Hematopoietic multipotent progenitor cell (in vitro differentiated cells): ENCODE measurements around the gene SUMF2. TPM values are rescaled to one million over a fixed set of nuclear protein-coding genes. Genes with fewer than 3 reads are reported as not detected.
"Not testable (repeated sequence)": the region's sequence is repeated elsewhere in the genome, so short reads cannot be mapped to it uniquely, and the experiment has no call there.

Source experiments
- DNase-seq, 3 donors: peaks; one replicate each; pipeline ENCODE4 v3.0.0-alpha.2; 2011 to 2015; ENCODE audit warnings: low read depth in 2 of 3, low spot score in 2 of 3
- total RNA-seq: library from RNA; depleted of rRNA; stranded (reverse); fragments of >200 nt; gene quantifications from one replicate; pipeline ENCODE4 v1.2.3, GENCODE V29; 2012

The SUMF2 gene
- total RNA-seq: 135 TPM

GRCh38 chr7:56063882-56064625 lies at the start of gene SUMF2:
Gene SUMF2, plus strand, starts transcription at chr7:56064286. Its CDS starts 26 bp downstream, at chr7:56064312.
- peak; percentile 89 to 91 (median 89) for DNase-seq

- DNase-seq: not testable (repeated sequence)
These were observed 47.1 kb upstream of the SUMF2 start for GRCh38 chr7:56017015-56017414.

GRCh38 chr7:56019501-56019900 lies 44.6 kb upstream of the SUMF2 start:
- DNase-seq: no peak

GRCh38 chr7:56023500-56023899 lies 40.6 kb upstream of the SUMF2 start:
- no peak for DNase-seq

- no peak for DNase-seq
These were observed 37.5 kb upstream of the SUMF2 start for GRCh38 chr7:56026538-56026937.

- no peak for DNase-seq
These were observed 35.0 kb upstream of the SUMF2 start for GRCh38 chr7:56028942-56029630.

GRCh38 chr7:56030340-56030739 lies 33.7 kb upstream of the SUMF2 start:
- DNase-seq: no peak

GRCh38 chr7:56031556-56031955 lies 32.5 kb upstream of the SUMF2 start:
- not testable (repeated sequence) for DNase-seq

GRCh38 chr7:56032578-56032977 lies 31.5 kb upstream of the SUMF2 start:
- DNase-seq: not testable (repeated sequence)

- DNase-seq: peak; percentile 31 to 79 (median 77)
These were observed 30.2 kb upstream of the SUMF2 start for GRCh38 chr7:56033671-56034432.

GRCh38 chr7:56040730-56041129 lies 23.4 kb upstream of the SUMF2 start:
- no peak for DNase-seq

- DNase-seq: not testable (repeated sequence)
These were observed 18.3 kb upstream of the SUMF2 start for GRCh38 chr7:56045758-56046157.

- DNase-seq: no peak
These were observed 17.2 kb upstream of the SUMF2 start for GRCh38 chr7:56046721-56047445.

GRCh38 chr7:56047446-56048116 lies 16.5 kb upstream of the SUMF2 start:
- DNase-seq: not testable (repeated sequence)

GRCh38 chr7:56048245-56048644 lies 15.8 kb upstream of the SUMF2 start:
- no peak for DNase-seq

- DNase-seq: not testable (repeated sequence)
These were observed 15.3 kb upstream of the SUMF2 start for GRCh38 chr7:56048763-56049162.

GRCh38 chr7:56051053-56051338 lies 13.1 kb upstream of the SUMF2 start:
- DNase-seq: no peak

GRCh38 chr7:56051339-56052191 lies 12.5 kb upstream of the SUMF2 start, which contains the start of the genes CCT6A and PSPH:
Gene CCT6A, plus strand, starts transcription at chr7:56051765. Its CDS starts 84 bp downstream, at chr7:56051849.
Gene PSPH, minus strand, starts transcription at chr7:56051444. Its CDS starts 30,232 bp downstream, at chr7:56021212.
- DNase-seq: peak; percentile 76 to 94 (median 89)

- no peak for DNase-seq
These were observed 10.7 kb upstream of the SUMF2 start for GRCh38 chr7:56053379-56053778.
